Measurements from ENCODE around the gene RFC2.

The RFC2 gene

DNA sequence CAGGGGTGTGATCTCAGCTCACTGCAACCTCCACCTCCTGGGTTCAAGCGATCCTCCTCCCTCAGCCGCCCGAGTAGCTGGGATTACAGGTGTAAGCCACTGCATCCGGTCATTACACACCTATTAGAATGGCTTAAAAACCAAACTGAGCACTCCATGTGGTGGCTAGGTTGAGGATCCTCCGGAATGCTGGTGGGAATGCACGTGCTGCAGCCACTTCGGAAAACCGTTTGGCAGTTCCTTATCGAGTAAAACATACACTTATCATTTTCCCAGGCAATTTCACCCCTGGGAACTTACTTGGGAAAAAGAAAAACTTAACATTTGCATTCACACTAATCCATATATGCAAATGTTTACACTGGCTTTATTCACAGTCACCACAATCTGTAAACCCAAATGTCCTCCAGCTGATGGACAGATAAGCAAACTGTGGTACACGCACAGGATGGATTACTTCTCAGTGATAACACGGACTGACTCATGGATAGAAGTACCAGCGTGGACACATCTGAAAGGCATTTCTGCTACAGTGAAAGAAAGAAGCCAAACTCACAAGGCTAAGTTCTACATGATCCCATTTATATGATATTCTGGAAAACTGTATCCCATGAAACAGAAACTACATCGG is 20.4 kb downstream of the RFC2 start:
- H3K79me2 ChIP-seq (ENCODE audit: insufficient read depth, low read length): no peaks in the 10 kb centered on the region
- no peak overlapping the region for H3K9ac ChIP-seq (ENCODE audit: low read depth, low read length, poor library complexity, severe bottlenecking)
- peaks cover 76% of the 10 kb centered on the region; the same call in 1 of the 2 replicates for H3K36me3 ChIP-seq (ENCODE audit: insufficient read depth, low read length)
- no peak overlapping the region for H3K4me3 ChIP-seq (ENCODE audit: low read length, poor library complexity, severe bottlenecking)
- no peak overlapping the region for H2AFZ ChIP-seq (ENCODE audit: low read length)
- H3K4me2 ChIP-seq (ENCODE audit: low read depth, low read length, poor library complexity, severe bottlenecking): no peak overlapping the region
- peaks cover 14% of the 10 kb centered on the region for H3K4me1 ChIP-seq (ENCODE audit: insufficient read depth, low read length, poor library complexity, severe bottlenecking)
- no peaks in the 10 kb centered on the region for H3F3A ChIP-seq (ENCODE audit: low read depth)
- no peaks in the 10 kb centered on the region for H4K20me1 ChIP-seq (ENCODE audit: insufficient read depth, low read length, poor library complexity, severe bottlenecking)
- TF ChIP-seq, protein P1, sequence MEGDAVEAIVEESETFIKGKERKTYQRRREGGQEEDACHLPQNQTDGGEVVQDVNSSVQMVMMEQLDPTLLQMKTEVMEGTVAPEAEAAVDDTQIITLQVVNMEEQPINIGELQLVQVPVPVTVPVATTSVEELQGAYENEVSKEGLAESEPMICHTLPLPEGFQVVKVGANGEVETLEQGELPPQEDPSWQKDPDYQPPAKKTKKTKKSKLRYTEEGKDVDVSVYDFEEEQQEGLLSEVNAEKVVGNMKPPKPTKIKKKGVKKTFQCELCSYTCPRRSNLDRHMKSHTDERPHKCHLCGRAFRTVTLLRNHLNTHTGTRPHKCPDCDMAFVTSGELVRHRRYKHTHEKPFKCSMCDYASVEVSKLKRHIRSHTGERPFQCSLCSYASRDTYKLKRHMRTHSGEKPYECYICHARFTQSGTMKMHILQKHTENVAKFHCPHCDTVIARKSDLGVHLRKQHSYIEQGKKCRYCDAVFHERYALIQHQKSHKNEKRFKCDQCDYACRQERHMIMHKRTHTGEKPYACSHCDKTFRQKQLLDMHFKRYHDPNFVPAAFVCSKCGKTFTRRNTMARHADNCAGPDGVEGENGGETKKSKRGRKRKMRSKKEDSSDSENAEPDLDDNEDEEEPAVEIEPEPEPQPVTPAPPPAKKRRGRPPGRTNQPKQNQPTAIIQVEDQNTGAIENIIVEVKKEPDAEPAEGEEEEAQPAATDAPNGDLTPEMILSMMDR (conservative IDR thresholded peaks at IDR 0.05; ENCODE audit: low read length): no peak
- TF ChIP-seq EZH2phosphoT487 (IDR thresholded peaks at IDR 0.05; ENCODE audit: borderline replicate concordance): no peak
- no peaks in the 10 kb centered on the region for H3K9me3 ChIP-seq (ENCODE audit: insufficient read depth, low read depth, low read length)
- no peaks in the 10 kb centered on the region for H3K9me2 ChIP-seq (replicated peaks; ENCODE audit: low read depth, low read length)
- no peaks in the 10 kb centered on the region for H3K27me3 ChIP-seq (ENCODE audit: insufficient read depth, low read length, poor library complexity, severe bottlenecking)

DNA sequence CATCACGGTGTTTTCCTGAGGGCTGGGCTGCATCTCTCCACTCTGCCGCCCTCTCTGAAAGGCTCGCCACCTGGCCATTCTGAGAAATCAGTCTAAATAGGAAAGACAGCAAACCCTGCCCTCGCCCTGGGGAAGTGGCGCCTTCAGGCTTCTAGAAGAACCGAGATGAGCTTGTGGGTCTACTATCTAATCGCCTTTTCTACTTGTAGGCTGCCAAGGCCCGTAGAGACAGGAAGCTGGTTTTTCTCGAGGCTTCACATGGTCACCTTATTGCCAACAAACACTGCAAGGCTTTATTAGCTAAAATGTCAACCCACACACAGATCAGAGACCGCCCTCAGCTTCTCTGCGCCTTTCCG is 23.0 kb downstream of the RFC2 start:
- Histone ChIP-seq H3K4me2 (ENCODE audit: low read depth, low read length, poor library complexity, severe bottlenecking) (no peak overlapping the region), H3K4me1 (ENCODE audit: insufficient read depth, low read length, poor library complexity, severe bottlenecking) (peaks cover 10% of the 10 kb centered on the region), H3F3A (ENCODE audit: low read depth) (no peaks in the 10 kb centered on the region)

DNA sequence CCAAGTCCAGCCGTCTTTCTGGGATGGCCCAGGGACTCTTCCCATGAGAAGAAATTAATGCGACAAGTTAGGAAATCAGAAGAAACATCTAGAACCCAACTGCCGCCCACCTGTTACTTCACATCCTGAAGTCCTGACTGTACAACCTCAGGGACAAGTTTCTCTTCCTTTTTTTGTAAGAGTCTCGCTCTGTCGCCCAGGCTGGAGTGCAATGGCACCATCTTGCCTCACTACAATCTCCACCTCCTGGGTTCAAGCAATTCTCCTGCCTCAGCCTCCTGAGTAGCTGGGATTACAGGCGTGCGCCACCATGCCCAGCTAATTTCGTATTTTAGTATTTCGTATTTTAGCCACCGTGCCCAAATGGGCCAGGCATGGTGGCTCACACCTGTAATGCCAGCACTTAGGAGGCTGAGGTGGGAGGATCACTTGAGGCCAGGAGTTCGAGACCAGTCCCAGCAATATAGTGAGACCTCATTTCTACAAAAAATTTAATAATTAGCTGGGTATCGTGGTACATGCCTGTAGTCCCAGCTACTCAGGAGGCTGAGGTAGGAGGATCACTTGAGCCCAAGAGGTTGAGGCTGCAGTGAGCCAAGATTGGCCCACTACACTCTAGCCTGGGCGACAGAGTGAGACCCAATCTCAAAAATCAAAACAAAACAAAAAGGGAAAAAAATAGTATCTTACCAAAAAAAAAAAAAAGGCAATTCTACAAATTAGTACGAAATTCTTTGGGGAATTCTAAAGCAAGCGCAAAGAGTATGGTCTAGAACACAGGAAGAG is 23.6 kb downstream of the RFC2 start:
- Histone ChIP-seq H3K4me3 (ENCODE audit: low read length, poor library complexity, severe bottlenecking) (no peak overlapping the region), H3K4me1 (ENCODE audit: insufficient read depth, low read length, poor library complexity, severe bottlenecking) (peaks cover 7% of the 10 kb centered on the region), H3F3A (ENCODE audit: low read depth) (no peaks in the 10 kb centered on the region), H3K36me3 (ENCODE audit: insufficient read depth, low read length) (peaks cover 57% of the 10 kb centered on the region; the same call in 1 of the 2 replicates), H2AFZ (ENCODE audit: low read length) (no peak overlapping the region), H3K9me2 (replicated peaks; ENCODE audit: low read depth, low read length) (no peaks in the 10 kb centered on the region), H3K4me2 (ENCODE audit: low read depth, low read length, poor library complexity, severe bottlenecking) (no peak overlapping the region), H3K79me2 (ENCODE audit: insufficient read depth, low read length) (no peaks in the 10 kb centered on the region), H3K27me3 (ENCODE audit: insufficient read depth, low read length, poor library complexity, severe bottlenecking) (no peaks in the 10 kb centered on the region), H3K9me3 (ENCODE audit: insufficient read depth, low read depth, low read length) (no peaks in the 10 kb centered on the region), H3K9ac (ENCODE audit: low read depth, low read length, poor library complexity, severe bottlenecking) (no peak overlapping the region), H4K20me1 (ENCODE audit: insufficient read depth, low read length, poor library complexity, severe bottlenecking) (no peaks in the 10 kb centered on the region)
- TF ChIP-seq EZH2phosphoT487 (IDR thresholded peaks at IDR 0.05; ENCODE audit: borderline replicate concordance): no peak
- TF ChIP-seq, protein P1 (conservative IDR thresholded peaks at IDR 0.05; ENCODE audit: low read length): no peak

More for the DNA sequence above, 23.0 kb downstream of the RFC2 start:
- no peaks in the 10 kb centered on the region for H3K9me3 ChIP-seq (ENCODE audit: insufficient read depth, low read depth, low read length)
- TF ChIP-seq EZH2phosphoT487 (IDR thresholded peaks at IDR 0.05; ENCODE audit: borderline replicate concordance): no peak
- TF ChIP-seq, protein P1 (conservative IDR thresholded peaks at IDR 0.05; ENCODE audit: low read length): no peak
- no peak overlapping the region for H2AFZ ChIP-seq (ENCODE audit: low read length)
- no peak overlapping the region for H3K4me3 ChIP-seq (ENCODE audit: low read length, poor library complexity, severe bottlenecking)
- H3K36me3 ChIP-seq (ENCODE audit: insufficient read depth, low read length): peaks cover 58% of the 10 kb centered on the region; the same call in 1 of the 2 replicates
- no peaks in the 10 kb centered on the region for H4K20me1 ChIP-seq (ENCODE audit: insufficient read depth, low read length, poor library complexity, severe bottlenecking)
- no peak overlapping the region for H3K9ac ChIP-seq (ENCODE audit: low read depth, low read length, poor library complexity, severe bottlenecking)
- no peaks in the 10 kb centered on the region for H3K79me2 ChIP-seq (ENCODE audit: insufficient read depth, low read length)
- no peaks in the 10 kb centered on the region for H3K27me3 ChIP-seq (ENCODE audit: insufficient read depth, low read length, poor library complexity, severe bottlenecking)
- H3K9me2 ChIP-seq (replicated peaks; ENCODE audit: low read depth, low read length): no peaks in the 10 kb centered on the region

All from Loucy (cell line).